A204.1 (cell line): Measurements from ENCODE around the gene KLF2.

Experiments used
- FAIRE-seq: peaks from 2 replicates; lab custom pipeline; 2012; peaks lifted over from hg19 to GRCh38; lab: Jason Lieb, UNC

KLF2 gene

GRCh38 chr19:16308081-16308480, 16.5 kb upstream of the KLF2 start:
- no peak for FAIRE-seq

- no peak for FAIRE-seq
Observed at GRCh38 chr19:16309643-16310042, 15.0 kb upstream of the KLF2 start.

- FAIRE-seq = no peak
Observed at GRCh38 chr19:16315825-16316505, 8.7 kb upstream of the KLF2 start.

- no peak for FAIRE-seq
Observed at GRCh38 chr19:16316506-16316882, 8.1 kb upstream of the KLF2 start.

GRCh38 chr19:16319481-16319880, 5.1 kb upstream of the KLF2 start:
- no peak for FAIRE-seq

GRCh38 chr19:16320987-16321386, 3.6 kb upstream of the KLF2 start:
- no peak for FAIRE-seq

GRCh38 chr19:16325161-16325527, 518 bp downstream of the KLF2 start:
- no peak for FAIRE-seq

GRCh38 chr19:16325641-16326400, 1.2 kb downstream of the KLF2 start:
- no peak for FAIRE-seq

GRCh38 chr19:16326401-16327168, 2.0 kb downstream of the KLF2 start:
- FAIRE-seq = no peak

GRCh38 chr19:16327169-16327475, 2.5 kb downstream of the KLF2 start:
- no peak for FAIRE-seq

GRCh38 chr19:16327501-16327900, 2.9 kb downstream of the KLF2 start:
- no peak for FAIRE-seq

- FAIRE-seq = no peak
Observed at GRCh38 chr19:16327911-16328823, 3.5 kb downstream of the KLF2 start.

GRCh38 chr19:16328824-16329482, 4.3 kb downstream of the KLF2 start:
- no peak for FAIRE-seq

- FAIRE-seq = no peak
Observed at GRCh38 chr19:16330368-16330801, 5.8 kb downstream of the KLF2 start.

- no peak for FAIRE-seq
Observed at GRCh38 chr19:16330806-16331690, 6.4 kb downstream of the KLF2 start.

GRCh38 chr19:16333001-16333586, 8.5 kb downstream of the KLF2 start:
- no peak for FAIRE-seq

- no peak for FAIRE-seq
Observed at GRCh38 chr19:16334411-16334810, 9.8 kb downstream of the KLF2 start.

GRCh38 chr19:16335226-16335625, 10.6 kb downstream of the KLF2 start:
- no peak for FAIRE-seq

GRCh38 chr19:16336571-16336970, 11.9 kb downstream of the KLF2 start:
- FAIRE-seq = no peak

GRCh38 chr19:16337809-16338469, 13.3 kb downstream of the KLF2 start:
- FAIRE-seq = no peak
